SK-N-SH treated with all-trans-retinoic acid at 6 μM for 48 hours (cell line): ENCODE data around the gene RHBDL2.

Experiments used
- ARNTL ChIP-seq: fragments of 450-650 bp; formaldehyde crosslinking; IDR thresholded peaks from 2 replicates; pipeline ENCODE4 v1.5.0; 2020; ENCODE audit warnings: low read depth, mild to moderate bottlenecking, moderate library complexity, borderline replicate concordance
- CREB5 ChIP-seq: fragments of 250-450 bp; sonication (Bioruptor Pico); IDR thresholded peaks from 2 replicates; pipeline ENCODE4 v1.5.1; 2020; ENCODE audit warnings: low read depth, mild to moderate bottlenecking, moderate library complexity
- ISL1 ChIP-seq: fragments of 250-450 bp; sonication (Bioruptor Pico); IDR thresholded peaks from 2 replicates; pipeline ENCODE4 v2.1.2; 2022; ENCODE audit warnings: mild to moderate bottlenecking, moderate library complexity
- OSR1 ChIP-seq: fragments of 250-450 bp; sonication (Bioruptor Pico); IDR thresholded peaks from 2 replicates; pipeline ENCODE4 v1.8.0; 2022; ENCODE audit warnings: moderate library complexity, mild to moderate bottlenecking, inconsistent platforms
- PATZ1 ChIP-seq: fragments of 250-450 bp; sonication (Bioruptor Pico); IDR thresholded peaks from 2 replicates; pipeline ENCODE4 v1.8.0; 2020; ENCODE audit warnings: mild to moderate bottlenecking, moderate library complexity, borderline replicate concordance
- PPARA ChIP-seq: fragments of 250-450 bp; sonication (Bioruptor Pico); IDR thresholded peaks from 2 replicates; pipeline ENCODE4 v1.5.0; 2020; ENCODE audit warnings: mild to moderate bottlenecking, borderline replicate concordance
- TOX ChIP-seq: fragments of 250-450 bp; sonication (Bioruptor Pico); IDR thresholded peaks from 2 replicates; pipeline ENCODE4 v1.8.0; 2021; ENCODE audit warnings: mild to moderate bottlenecking, moderate library complexity, borderline replicate concordance
- TSHZ2 ChIP-seq: fragments of 250-450 bp; sonication (Bioruptor Pico); IDR thresholded peaks from 2 replicates; pipeline ENCODE4 v1.5.0; 2020; ENCODE audit warnings: mild to moderate bottlenecking, moderate library complexity
- ZFP3 ChIP-seq: fragments of 250-450 bp; sonication (Bioruptor Pico); IDR thresholded peaks from 2 replicates; pipeline ENCODE4 v1.5.0; 2020; ENCODE audit warnings: mild to moderate bottlenecking, moderate library complexity
- ZFP30 ChIP-seq: fragments of 450-650 bp; formaldehyde crosslinking; IDR thresholded peaks from 2 replicates; pipeline ENCODE4 v1.5.0; 2022; ENCODE audit warnings: mild to moderate bottlenecking, moderate library complexity
- ZNF70 ChIP-seq: fragments of 450-650 bp; formaldehyde crosslinking; IDR thresholded peaks from 2 replicates; pipeline ENCODE4 v1.5.0; 2020; ENCODE audit warnings: mild to moderate bottlenecking, moderate library complexity
- ZNF8 ChIP-seq: fragments of 450-650 bp; formaldehyde crosslinking; IDR thresholded peaks from 2 replicates; pipeline ENCODE4 v1.5.0; 2020; ENCODE audit warnings: mild to moderate bottlenecking, moderate library complexity

GRCh38 chr1:38940339-38941047, 1.1 kb downstream of the RHBDL2 start:
- TF ChIP-seq PPARA (CRISPR knock-in tag) (no peak), ZFP30 (no peak), TSHZ2 (CRISPR knock-in tag) (no peak), ZFP3 (CRISPR knock-in tag) (no peak), ZNF8 (CRISPR knock-in tag) (no peak), ARNTL (no peak), CREB5 (CRISPR knock-in tag) (no peak), TOX (CRISPR knock-in tag) (no peak), ZNF70 (CRISPR knock-in tag) (no peak), PATZ1 (no peak), ISL1 (no peak), OSR1 (CRISPR knock-in tag) (no peak)
